NCI-H774 (cell line): ENCODE results near the gene FAM81A.
A peak's percentile ranks its signal among the peaks of the same experiment; 100 is the strongest.
"Not testable (repeated sequence)": the region's sequence is repeated elsewhere in the genome, so short reads cannot be mapped to it uniquely, and the experiment has no call there.

Experiments used
- DNase-seq: peaks from one replicate; lab custom pipeline; 2025; lab: John Stamatoyannopoulos, UW

FAM81A gene

DNA sequence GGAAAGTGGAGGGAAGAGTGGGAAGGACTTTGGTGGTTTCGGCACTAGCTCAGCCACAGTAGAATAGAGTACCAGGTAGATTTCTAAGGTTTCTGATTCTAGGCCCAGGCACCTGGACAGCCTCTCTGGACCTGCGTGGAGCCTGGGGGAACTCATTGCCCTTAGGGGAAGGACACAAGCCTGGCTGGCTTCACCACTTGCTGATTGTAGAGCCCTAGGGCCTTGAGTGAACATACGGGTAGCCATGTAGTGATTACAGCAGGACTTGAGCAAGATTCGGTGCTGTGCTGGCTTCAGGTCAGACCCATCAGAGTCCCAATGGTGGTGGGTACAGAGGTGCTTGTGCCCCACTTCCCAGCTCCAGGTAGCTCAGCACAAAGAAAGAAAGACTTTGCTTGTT, 47.0 kb downstream of the FAM81A start:
- no peak for DNase-seq

DNA sequence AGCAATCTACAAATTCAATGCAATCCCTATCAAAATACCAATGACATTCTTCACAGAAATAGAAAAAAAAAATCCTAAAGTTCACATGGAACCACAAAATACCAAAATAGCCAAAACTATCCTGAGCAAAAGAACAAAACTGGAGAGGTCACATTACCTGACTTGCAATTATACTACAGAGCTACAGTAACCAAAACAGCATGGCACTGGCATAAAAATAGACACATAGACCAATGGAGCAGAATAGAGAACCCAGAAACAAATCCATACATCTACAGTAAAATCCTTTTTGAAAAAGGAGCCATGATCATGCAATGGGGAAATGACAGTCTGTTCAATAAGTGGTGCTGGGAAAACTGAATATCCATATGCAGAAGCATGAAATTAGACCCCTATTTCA, 51.5 kb downstream of the FAM81A start:
- not testable (repeated sequence) for DNase-seq

DNA sequence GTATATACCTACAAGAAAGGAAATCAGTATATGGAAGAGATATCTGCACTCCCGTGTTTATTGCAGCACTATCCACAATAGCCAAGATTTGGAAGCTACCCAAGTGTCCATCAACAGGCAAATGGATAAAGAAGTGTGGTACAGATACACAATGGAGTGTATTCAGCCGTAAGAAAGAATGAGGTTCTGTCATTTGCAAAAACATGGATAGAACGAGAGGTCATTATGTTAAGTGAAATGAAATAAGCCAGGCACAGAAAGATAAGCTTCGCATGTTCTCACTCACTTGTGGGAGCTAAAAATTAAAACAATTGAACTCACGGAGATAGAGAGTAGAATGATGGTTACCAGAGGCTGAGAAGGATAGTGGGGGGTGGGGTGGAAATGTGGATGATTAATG, 53.1 kb downstream of the FAM81A start:
- no peak for DNase-seq

DNA sequence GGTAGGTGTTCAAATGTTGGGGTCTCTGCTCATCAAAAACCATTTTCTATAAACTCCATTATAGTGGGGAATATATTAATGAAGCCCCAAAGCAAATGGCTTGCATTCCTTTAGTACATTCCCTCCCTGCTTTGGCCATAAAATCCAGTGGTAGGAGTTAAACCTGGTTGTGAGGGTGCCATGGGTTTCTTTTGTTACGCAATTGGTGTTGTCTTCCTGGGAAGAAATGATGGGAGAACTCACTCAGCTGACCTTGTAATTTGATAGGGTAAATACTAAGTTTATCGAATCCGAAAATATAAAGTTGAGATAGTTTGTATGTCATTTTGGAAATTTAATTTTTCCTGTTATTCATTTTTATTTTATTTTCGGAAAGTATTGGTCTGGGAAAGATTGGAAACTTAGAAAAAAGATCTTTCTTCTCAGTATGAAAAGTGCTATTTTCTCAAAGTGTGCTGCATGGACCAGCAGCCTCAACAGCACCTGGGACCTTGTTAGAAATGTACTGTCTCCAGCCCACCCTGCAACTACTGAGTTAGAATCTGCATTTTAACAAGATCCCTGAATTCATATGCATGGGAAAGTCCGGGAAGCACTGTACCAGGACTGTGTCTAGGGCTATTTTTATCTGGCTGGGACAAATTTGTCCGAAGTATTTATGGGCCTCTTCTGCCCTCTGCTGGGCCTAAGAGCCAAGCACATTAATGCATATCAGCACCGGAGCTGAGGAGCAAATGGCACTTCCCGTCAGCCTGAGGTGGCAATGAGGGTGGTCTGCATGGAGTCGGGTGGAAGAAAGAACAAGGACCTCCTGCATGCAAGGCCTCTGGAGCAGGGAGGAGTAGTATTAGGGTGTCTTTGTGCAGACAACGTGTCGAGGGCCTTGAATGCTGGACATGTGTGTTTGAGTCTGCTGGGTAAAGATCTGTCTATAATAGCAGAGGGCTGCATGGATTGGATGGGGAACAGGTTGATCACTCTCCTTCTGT, 54.7 kb downstream of the FAM81A start:
- DNase-seq, result peak; percentile 63

DNA sequence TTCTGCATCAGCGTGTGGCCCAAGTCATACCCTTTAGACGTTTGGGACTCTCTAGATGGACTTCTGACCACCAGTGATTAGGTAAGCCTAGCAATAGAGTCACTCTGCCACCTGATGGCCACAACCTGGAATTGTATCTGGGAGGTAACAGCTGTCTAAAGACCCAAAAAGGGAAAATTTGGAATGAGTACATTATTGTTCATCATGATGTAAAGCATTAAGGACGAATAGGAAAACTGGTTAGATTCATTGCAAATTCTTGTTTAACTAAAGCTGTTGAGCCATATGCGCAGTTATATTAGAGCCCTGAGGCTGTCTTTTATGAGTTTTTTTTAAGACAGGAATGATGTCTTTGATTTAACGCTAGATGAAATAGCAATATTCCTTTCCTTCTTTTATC, 63.6 kb downstream of the FAM81A start:
- peak; percentile 50 for DNase-seq

DNA sequence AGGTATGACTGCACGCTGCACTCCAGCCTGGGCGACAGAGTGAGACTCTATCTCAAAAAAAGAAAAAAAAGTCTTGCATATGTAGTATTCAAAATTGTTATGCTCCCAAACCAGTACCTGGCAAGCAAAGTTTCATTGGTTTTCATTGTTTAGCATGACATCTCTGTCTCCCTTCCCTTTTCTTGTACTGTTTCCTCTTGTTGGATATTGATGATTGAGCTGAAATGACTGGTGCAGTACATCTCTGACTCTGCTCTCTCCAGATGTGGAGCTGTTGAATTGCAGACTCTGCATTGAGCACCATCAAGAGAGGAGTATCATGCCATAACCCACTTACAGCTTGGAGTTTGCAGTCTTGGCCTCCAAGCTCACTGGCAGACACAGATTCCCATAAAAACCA, 77.2 kb downstream of the FAM81A start:
- DNase-seq, result no peak

DNA sequence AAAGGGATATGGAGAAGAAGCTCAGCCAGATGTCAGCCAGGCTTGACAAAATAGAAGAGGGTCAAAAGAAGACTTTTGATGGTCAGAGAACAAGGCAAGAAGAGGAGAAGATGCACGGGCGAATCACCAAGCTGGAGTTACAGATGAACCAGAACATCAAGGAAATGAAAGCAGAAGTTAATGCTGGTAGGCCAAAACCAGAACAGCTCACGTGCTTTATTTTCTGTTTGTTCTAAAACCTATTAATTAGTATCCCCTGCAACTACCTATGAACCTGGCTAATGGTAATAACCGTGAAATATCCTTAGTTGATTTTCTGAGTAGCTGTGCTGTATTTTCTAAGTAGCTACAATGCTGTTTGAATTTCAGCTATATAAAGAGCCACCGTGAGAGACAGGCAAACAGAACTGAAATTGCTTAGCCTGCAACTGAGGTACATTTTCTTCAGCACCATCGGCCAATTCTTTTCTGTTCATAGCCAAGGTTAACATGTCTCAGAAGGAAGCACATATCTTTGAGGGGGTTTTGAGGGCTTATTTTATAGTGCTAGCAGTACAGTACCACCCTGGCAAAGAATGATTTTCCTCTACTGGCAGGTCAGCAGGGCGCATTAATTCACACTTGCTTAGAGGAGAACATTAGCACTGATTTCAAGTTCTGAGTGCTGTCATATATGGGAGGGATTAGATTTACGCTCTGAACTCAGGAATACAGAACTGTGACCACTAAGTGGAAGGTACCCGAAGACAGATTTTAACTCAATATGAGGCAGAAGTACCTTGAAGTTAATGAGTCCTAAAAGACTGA, 78.9 kb downstream of the FAM81A start:
- DNase-seq, result no peak

DNA sequence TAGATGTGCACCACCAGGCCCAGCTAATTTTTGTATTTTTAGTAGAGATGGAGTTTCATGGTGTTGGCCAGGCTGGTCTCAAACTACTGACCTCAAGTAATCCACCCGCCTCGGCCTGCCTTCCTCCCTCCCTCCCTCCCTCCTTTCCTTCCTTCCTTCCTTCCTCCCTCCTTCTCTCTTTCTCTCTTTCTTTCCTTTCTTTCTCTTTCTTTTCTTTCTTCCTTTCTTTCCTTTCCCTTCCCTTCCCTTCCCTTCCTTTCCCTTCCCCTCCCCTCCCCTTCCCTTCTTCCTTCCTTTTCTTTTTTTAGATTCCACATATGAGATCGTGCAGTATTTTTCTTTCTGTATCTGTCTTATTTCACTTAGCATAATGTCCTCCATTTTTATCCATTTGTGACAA, 81.3 kb downstream of the FAM81A start:
- DNase-seq, result no peak

DNA sequence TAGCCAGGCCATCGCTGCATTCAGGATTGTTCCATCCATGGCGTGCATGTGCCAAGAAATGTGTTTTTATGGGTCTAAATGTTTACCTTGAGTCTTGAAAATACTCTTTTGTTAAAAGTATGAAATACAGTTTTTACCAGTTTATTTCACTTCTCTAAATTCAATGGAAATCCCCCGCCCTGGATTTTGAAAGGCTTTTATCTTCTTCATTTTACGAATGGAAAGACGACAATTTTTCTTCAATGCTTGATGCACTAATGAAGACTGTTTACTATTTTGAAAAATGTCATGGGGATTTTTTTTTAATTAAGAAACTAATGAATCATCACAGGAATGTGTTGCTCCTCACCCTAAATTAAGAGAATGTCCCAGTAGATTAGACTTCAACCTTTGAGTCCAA, 83.5 kb downstream of the FAM81A start:
- no peak for DNase-seq

DNA sequence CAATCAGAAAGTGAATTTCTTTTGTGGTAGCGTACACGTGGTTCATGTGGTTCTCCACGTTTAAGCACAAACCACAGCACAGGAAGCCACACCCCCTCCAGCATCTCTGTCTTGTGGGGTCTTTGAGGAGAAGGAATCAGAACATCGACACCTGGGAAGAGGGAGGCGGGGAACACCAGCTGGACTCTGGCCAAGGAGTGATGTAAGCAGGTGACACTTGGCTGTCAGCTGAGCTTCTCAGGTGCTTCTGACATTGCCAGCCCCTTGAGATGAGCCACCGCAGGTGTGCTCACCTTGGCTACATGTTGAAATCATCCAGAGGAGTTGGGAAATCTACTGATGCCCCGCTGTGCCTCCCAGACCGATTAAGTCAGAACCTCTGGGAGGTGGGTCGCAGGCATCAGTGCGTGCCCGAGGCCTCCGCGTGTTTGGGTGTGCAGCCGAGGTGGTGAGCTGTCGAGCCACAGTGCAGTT, 85.0 kb downstream of the FAM81A start:
- DNase-seq, result no peak

DNA sequence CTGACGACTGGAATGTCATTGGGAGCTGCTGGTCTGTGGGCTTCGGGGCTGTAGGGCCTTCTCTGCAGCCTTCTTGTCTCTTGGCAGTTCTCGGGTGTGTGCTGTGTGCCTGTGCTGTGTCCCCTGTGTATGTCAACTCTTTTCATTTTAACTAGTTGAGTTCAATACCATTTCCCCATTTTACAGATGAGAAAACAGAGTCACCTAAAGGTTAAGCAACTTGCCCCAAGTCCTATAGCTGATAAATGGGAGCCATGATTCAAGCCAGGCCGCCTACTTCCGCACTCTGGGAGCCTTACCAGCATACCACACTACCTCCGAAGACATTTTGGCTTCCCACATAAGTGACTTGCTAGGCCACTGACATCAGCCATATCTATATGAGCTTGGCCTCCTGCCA, 85.7 kb downstream of the FAM81A start:
- DNase-seq, result no peak

DNA sequence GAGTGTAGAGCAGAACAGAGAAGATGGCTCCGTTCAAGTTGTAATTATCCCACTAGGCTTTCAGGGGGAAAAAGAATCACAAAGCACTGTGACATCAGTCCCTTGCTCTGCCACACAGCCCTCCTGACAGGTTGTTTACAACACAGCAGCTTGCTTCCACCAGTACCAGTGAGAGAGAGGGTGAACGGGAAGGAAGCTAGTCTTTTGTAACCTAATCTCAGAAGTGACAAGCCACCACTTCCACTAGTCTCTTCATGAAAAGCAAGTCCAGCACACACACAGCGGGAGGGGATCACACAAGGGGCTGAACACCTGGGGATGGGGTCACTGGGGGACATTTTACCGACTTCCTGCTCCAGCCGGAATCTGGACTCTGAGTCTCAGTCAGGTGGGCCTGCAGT, 86.3 kb downstream of the FAM81A start:
- no peak for DNase-seq

DNA sequence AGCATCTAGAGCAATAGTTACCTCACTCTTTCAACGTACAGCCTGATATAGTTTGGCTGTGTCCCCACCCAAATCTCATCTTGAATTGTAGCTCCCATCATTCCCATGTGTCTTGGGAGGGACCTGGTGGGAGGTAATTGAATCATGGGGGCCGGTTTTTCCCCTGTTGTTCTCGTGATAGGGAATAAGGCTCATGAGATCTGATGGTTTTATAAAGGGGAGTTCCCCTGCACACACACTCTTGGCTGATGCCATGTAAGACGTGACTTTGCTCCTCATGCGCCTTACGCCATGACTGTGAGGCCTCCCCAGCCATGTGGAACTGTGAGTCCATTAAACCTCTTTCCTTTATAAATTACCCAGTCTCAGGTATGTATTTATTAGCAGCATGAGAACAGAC, 88.5 kb downstream of the FAM81A start:
- not testable (repeated sequence) for DNase-seq

DNA sequence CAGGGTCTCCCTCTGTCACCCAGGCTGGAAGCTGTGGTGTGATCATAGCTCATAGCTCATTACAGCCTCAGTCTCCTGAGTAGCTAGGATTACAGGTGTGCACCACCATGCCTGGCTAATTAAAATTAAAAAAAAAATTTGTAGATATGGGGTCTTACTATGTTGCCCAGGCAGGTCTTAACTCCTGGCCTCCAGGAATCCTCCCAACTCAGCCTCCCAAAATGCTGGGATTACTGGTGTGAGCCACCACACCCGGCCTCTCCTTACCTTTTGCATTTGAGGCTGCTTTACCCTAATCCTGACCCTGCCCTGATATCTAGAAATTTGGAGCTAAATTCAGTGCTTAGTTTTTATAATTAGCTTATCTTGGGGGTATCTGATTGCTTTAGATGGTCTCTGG, 90.4 kb downstream of the FAM81A start:
- no peak for DNase-seq

DNA sequence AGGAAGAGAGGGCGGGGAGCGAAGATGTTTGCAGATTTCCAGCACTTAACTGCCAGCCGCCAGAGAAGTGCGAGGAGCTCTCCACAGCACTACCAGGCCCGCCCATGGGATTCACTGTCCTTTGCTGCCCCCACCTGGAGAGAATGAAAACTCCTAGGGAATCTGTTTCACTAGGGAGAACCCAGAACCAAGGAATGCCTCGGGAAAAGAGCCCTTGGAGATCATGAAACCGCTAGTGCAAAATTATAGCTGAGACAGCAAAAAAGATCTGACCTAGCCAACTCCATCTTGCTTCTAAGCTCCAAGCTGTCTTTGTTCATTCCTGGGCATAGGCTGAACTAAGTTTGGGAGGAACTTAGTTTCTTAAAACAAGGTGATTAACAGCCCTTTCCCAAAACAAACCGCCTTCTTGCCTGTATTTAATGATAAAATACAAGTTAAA, 91.0 kb downstream of the FAM81A start:
- peak; percentile 77 for DNase-seq

DNA sequence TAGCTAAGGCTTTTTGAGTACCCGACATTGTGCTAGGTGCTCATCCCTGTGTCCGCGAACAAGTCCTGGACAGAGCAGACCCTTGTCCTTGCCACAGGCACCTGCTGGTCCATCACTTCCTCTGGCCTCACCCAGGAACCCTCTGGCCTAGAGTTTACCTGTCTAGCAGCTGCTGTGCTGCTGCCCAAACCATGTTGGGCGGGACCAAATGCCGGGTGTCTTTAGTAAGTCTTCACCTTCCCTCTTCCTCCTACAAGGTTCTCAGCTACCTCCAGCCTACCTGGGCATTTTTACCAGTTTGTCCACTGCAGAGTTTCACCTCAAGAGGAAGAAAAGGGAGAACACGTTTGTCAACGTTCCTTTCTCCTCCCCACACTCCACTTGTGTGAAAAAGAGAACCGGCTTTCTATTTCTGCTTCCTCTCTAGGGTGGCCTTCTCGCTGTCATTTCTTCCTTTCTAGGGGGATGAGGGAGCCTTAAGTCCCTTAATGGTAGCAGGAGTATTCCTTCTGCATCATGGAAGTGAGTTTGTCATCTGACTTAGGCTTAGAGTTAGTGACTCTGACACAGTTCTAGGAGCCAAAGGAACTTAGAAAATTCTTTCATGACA, 93.2 kb downstream of the FAM81A start:
- no peak for DNase-seq

DNA sequence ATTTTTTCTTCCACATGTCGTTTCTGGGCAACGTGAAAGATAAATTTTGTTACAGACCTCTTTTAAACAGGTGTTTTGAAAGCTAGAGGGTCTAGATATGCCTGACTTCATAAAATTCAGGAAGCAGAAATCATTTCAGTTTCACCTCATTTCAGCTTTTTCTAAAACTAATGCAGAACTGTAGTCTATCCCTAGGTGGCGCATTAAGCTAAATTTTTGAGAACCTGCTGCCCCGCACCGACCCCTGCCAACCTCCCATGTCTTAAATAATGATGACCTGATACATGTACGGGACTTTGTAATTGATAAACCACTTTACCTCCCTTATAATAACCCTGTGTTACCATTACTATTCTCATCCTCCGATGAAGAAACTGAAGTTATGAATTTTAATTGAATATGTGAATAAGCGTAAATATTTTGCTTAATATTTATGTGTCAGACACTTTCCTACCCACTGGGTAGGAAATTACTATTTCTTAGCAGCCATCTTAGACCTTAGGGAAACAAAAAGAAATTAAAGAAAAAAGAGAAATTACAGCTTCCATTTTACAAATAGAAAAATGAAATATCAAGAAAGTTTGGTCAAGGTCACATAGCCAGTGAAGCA, 94.9 kb downstream of the FAM81A start:
- DNase-seq, result peak; percentile 16

DNA sequence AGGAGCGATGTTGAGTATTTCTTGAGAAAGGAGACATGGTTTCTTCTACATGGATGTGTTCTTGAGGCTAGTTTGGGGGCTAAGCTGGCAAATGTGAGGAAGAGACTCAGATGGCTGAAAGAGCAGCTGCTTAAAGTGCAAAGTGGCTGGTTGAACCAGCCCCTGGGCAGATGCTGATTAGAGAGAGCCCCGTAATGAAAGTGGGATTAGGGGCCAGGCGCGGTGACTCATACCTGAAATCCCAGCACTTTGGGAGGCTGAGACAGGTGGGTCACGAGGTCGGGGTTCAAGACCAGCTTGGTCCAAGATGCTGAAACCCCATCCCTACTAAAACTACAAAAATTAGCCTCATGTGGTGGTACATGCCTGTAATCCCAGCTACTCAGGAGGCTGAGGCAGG, 98.6 kb downstream of the FAM81A start:
- no peak for DNase-seq

DNA sequence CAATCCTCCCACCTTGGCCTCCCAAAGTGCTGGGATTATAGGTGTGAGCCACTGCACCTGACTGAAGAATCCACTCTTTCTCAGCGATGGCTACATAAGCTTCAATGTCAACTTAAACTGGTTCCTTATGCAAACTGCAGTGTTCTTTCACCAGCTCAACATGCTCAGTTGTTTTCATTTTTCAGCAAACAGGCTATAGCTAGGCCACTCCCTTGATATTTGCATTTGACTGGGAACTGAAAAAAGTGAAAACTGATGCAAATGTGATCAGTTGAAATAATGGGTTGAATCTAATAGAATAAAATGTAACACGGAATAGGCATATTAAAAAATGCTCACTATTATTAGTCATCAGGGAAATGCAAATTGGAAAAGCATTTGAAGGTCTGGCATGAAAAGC, 99.4 kb downstream of the FAM81A start:
- no peak for DNase-seq

DNA sequence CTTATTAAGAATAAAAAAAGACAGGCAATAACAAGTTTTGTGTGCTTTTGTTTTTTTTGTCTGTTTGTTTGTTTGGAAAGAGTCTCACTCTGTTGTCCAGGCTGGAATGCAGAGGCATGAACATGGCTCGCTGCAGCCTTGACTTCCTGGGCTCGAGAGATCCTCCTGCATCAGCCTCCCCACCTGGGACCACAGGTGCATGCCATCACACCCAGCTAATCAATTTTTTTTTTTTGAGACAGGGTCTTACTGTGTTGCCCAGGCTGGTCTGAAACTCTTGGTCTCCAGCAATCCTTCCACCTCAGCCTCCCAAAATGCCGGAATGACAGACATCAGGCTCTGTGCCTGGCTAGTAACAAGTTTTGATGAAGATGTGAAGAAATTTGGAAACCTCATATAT, 100.5 kb downstream of the FAM81A start:
- DNase-seq, result no peak

DNA sequence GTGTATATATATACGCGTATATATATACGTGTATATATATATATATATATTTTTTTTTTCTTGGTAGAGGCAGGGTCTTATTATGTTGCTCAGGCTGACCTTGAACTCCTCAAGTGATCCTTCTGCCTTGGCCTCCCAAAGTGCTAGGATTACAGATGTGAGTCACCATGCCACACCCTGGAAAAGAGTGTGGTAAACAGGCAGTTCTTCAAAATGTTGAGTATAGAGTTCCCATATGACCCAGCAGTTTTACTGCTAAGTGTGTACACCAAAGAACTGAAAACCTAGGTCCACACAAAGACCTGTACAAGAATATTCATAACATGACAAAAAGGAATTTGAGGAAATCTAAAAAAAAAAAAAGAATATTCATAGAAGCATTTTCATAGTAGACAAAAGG, 101.8 kb downstream of the FAM81A start:
- DNase-seq, result no peak

DNA sequence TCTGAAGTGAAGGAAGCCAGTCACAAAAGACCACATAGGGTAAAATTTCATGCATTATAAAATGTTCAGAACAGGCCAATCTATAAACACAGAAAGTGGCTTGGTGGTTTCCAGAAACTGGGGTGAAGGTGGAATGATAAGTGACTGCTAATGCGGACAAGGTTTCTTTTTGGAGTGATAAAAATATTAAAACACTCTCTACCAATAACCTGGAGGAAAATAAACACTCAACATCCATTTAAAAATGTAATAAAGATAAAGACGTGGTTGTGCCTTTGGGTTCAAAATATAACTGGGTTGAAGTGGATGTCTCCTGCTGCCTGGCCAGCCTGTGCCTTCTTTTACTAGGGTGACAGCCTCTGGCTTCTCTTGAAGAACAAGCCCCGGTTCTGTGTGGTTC, 102.7 kb downstream of the FAM81A start:
- DNase-seq, result no peak
